Breast epithelium (tissue), 4 donors: ENCODE results near the gene ARHGEF25. TPM values are rescaled to one million over a fixed set of nuclear protein-coding genes. Genes with fewer than 3 reads are reported as not detected.
"Not testable (repeated sequence)": the region's sequence is repeated elsewhere in the genome, so short reads cannot be mapped to it uniquely, and the experiment has no call there.

Experiments used
- DNase-seq, 2 donors: peaks; one replicate each; pipeline ENCODE4 v3.0.0-alpha.2; 2019; ENCODE audit warnings: low spot score in 2 of 2
- H3K27ac ChIP-seq, 2 donors: fragments of 200-600 bp; sonication (generic) in 1 of 2; one replicate each; pipeline ENCODE4 v1.5.1; 2016 to 2019; ENCODE audit warnings: mild to moderate bottlenecking in 1 of 2
- H3K27me3 ChIP-seq, 2 donors: fragments of 200-600 bp; sonication (generic) in 1 of 2; one replicate each; pipeline versions ENCODE4 v1.5.1 to v1.6.0; 2017 to 2019; ENCODE audit warnings: control low read depth in 1 of 2, mild to moderate bottlenecking in 1 of 2
- H3K36me3 ChIP-seq: fragments of 200-600 bp; one replicate; pipeline ENCODE4 v1.5.1; 2019
- H3K4me1 ChIP-seq, 2 donors: fragments of 200-600 bp; sonication (generic); one replicate each; pipeline ENCODE4 v1.5.1; 2016 to 2019; ENCODE audit warnings: control low read depth in 1 of 2
- H3K4me3 ChIP-seq, 3 donors: fragments of 200-600 bp; sonication (generic); 1 replicate in 2 of 3; 2 replicates in 1 of 3; pipeline ENCODE4 v1.5.1; 2016 to 2019; ENCODE audit warnings: mild to moderate bottlenecking in 3 of 3, moderate library complexity in 2 of 3
- H3K9me3 ChIP-seq, 2 donors: fragments of 200-600 bp; sonication (generic) in 1 of 2; one replicate each; pipeline ENCODE4 v1.5.1; 2016 to 2019; ENCODE audit warnings: control low read depth in 1 of 2
- CTCF ChIP-seq, 3 donors: fragments of 450-650 bp; IDR thresholded peaks; one replicate each; pipeline ENCODE4 v1.5.1; 2016 to 2017; ENCODE audit warnings: antibody characterized with exemption in 3 of 3, mild to moderate bottlenecking in 3 of 3, moderate library complexity in 3 of 3
- POLR2A ChIP-seq: fragments of 450-650 bp; IDR thresholded peaks from one replicate; pipeline ENCODE4 v1.6.1; 2016; ENCODE audit warnings: antibody characterized with exemption, mild to moderate bottlenecking, moderate library complexity
- POLR2AphosphoS5 ChIP-seq, 3 donors: sonication (generic); formaldehyde crosslinking; IDR thresholded peaks; one replicate each; pipeline ENCODE4 v1.6.1; 2017; ENCODE audit warnings: antibody characterized with exemption in 3 of 3
- intact Hi-C: fragments of 100-400 bp; cut with DNase I; formaldehyde crosslinking; loops from one replicate; pipeline ENCODE4 v1.15.1; 2023; ENCODE audit warnings: low total_unique reads
- total RNA-seq, 3 donors: library from RNA; depleted of rRNA; stranded (reverse); fragments of >200 nt; gene quantifications; one replicate each; pipeline ENCODE4 v1.1.0, GENCODE V29; 2016

ARHGEF25 gene
- total RNA-seq, 3 donors from 2014 or later = 8.3 to 28.2 (median 19.2) TPM

- no peaks in the 10 kb centered on the region for H3K27me3 ChIP-seq
- no peak overlapping the region for H3K4me3 ChIP-seq
- H3K27ac ChIP-seq = no peak overlapping the region
- H3K9me3 ChIP-seq = no peaks in the 10 kb centered on the region
- intact Hi-C loops = no loop called here
- H3K36me3 ChIP-seq = no peaks in the 10 kb centered on the region
- DNase-seq = no peak
- no peak for TF ChIP-seq CTCF (IDR thresholded peaks at IDR 0.05)
- no peak for TF ChIP-seq POLR2A
- no peak for TF ChIP-seq POLR2AphosphoS5 (IDR thresholded peaks at IDR 0.05)
- H3K4me1 ChIP-seq = no peaks in the 10 kb centered on the region
These were observed 42.8 kb downstream of the ARHGEF25 start for GRCh38 chr12:57654042-57654441.

GRCh38 chr12:57655541-57656240 lies 44.5 kb downstream of the ARHGEF25 start:
- no peaks in the 10 kb centered on the region for H3K27me3 ChIP-seq
- no peaks in the 10 kb centered on the region for H3K36me3 ChIP-seq
- H3K4me1 ChIP-seq = no peaks in the 10 kb centered on the region
- TF ChIP-seq POLR2AphosphoS5 (IDR thresholded peaks at IDR 0.05) (no peak), POLR2A (no peak), CTCF (IDR thresholded peaks at IDR 0.05) (no peak)
- DNase-seq = no peak
- intact Hi-C loops = no loop called here
- H3K9me3 ChIP-seq = no peaks in the 10 kb centered on the region
- H3K4me3 ChIP-seq = no peak overlapping the region
- no peak overlapping the region for H3K27ac ChIP-seq

DNA sequence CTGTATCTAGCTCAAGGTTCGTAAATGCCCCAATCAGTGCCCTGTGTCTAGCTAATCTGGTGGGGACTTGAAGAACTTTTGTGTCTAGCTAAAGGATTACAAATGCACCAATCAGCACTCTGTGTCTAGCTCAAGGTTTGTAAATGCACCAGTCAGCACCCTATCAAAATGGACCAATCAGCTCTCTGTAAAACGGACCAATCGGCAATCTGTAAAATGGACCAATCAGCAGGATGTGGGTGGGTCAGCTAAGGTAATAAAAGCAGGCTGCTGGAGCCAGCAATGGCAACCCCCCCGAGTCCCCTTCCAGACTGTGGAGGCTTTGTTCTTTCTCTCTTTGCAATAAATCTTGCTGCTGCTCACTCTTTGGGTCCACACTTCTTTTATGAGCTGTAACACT lies 45.2 kb downstream of the ARHGEF25 start:
- intact Hi-C loops, H3K4me1 ChIP-seq, H3K36me3 ChIP-seq, DNase-seq, H3K4me3 ChIP-seq, H3K27me3 ChIP-seq, H3K27ac ChIP-seq, H3K9me3 ChIP-seq: not testable (repeated sequence)

GRCh38 chr12:57657744-57658143 lies 46.5 kb downstream of the ARHGEF25 start:
- no peaks in the 10 kb centered on the region for H3K27me3 ChIP-seq
- no peaks in the 10 kb centered on the region for H3K9me3 ChIP-seq
- DNase-seq = peak in 1 of 2 donors; percentile 77
- TF ChIP-seq CTCF (IDR thresholded peaks at IDR 0.05) (peak; percentile 22 to 33 (median 25)), POLR2AphosphoS5 (IDR thresholded peaks at IDR 0.05) (peak in 1 of 3 donors; percentile 49), POLR2A (no peak)
- H3K4me3 ChIP-seq = no peak overlapping the region
- intact Hi-C loops = no loop called here
- H3K4me1 ChIP-seq = no peaks in the 10 kb centered on the region
- H3K27ac ChIP-seq = peak overlapping the region; percentile 29 to 74
- H3K36me3 ChIP-seq = no peaks in the 10 kb centered on the region

DNA sequence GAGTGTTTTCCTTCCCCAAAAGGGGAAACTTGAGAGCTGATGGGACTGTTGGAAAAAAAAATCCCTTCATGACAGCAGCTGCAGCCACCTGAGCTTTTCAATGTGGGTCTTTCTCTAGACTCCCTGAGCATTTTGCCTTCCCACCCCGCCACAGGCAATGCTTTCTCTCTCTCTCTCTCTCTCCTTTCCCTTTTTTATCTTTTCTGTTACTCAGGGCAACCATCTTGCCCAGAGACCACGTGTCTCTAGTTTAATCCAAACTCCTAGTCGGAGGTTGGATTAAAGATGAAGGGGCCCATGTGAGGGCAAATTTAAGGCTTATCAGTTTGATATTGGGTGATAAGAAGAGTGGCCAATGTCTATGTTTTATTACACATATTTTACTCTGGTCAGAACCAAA lies 47.7 kb downstream of the ARHGEF25 start:
- H3K27ac ChIP-seq = no peak overlapping the region
- no peak for DNase-seq
- H3K9me3 ChIP-seq = no peaks in the 10 kb centered on the region
- TF ChIP-seq CTCF (IDR thresholded peaks at IDR 0.05) (no peak), POLR2A (no peak), POLR2AphosphoS5 (IDR thresholded peaks at IDR 0.05) (no peak)
- no peaks in the 10 kb centered on the region for H3K4me1 ChIP-seq
- intact Hi-C loops = no loop called here
- H3K27me3 ChIP-seq = no peaks in the 10 kb centered on the region
- H3K36me3 ChIP-seq = no peaks in the 10 kb centered on the region
- H3K4me3 ChIP-seq = no peak overlapping the region
